Stimulated activated CD8-positive, alpha-beta memory T cell treated with anti-CD3 and anti-CD28 coated beads, Interleukin-7, amount 100 ng/mL, for 1 hour (primary cell): ENCODE data around the gene ORC2.

Experiments
- DNase-seq, 2 donors: peaks; one replicate each; pipeline ENCODE4 v3.0.0-alpha.2; 2020; ENCODE audit warnings: low read depth in 2 of 2

ORC2 gene

GRCh38 chr2:200860092-200860795, 103.2 kb downstream of the ORC2 start:
- no peak for DNase-seq
